ENCODE data around the gene FRAT2. TPM values are rescaled to one million over a fixed set of nuclear protein-coding genes. Genes with fewer than 3 reads are reported as not detected.

The FRAT2 gene
- total RNA-seq, 1 donor from 2014 or later, result 8.4 TPM

DNA sequence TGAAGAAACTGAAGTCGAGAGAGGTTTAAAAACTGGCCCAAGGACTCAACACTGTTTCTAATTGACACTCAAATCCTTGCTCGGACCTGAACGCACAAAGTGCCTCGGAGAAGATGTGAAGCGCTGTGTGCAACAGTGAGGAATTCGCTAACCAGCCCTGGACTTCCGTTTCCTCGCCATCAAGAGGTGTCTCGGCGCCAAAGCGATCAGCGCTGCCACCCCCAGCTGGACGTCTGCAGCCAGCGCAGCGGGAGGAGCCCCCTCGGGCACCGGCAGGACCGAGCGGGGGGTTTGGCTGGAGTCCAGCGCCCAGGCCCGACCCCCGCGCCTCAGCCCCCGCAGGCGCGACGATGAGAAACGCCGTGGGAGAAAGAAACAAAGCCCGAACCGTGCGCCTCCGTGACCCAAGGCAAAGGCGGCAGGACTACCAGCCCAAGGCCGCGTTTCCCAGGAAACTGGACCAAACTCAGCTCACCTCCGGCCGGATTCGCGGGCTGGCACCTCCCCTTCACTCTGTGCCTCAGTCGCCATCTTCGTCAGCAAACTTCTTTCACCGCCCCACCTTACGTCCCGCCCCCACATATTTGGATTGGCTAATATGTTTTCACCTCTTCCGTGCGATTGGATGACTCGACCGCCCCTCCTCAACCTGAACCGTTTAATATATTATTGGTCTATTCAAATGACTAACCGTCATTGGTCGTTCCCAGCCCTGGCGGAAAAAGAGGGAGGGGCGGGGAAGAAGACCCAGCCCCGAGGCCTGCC lies 42.2 kb downstream of the FRAT2 start, which contains the start of gene ARHGAP19:
ARHGAP19 (minus strand) TSS at position 541 of the 765 bp plus-strand sequence; CDS start at position 531, 10 bp downstream.
- peak; percentile 93 for DNase-seq (ENCODE audit: low spot score)

DNA sequence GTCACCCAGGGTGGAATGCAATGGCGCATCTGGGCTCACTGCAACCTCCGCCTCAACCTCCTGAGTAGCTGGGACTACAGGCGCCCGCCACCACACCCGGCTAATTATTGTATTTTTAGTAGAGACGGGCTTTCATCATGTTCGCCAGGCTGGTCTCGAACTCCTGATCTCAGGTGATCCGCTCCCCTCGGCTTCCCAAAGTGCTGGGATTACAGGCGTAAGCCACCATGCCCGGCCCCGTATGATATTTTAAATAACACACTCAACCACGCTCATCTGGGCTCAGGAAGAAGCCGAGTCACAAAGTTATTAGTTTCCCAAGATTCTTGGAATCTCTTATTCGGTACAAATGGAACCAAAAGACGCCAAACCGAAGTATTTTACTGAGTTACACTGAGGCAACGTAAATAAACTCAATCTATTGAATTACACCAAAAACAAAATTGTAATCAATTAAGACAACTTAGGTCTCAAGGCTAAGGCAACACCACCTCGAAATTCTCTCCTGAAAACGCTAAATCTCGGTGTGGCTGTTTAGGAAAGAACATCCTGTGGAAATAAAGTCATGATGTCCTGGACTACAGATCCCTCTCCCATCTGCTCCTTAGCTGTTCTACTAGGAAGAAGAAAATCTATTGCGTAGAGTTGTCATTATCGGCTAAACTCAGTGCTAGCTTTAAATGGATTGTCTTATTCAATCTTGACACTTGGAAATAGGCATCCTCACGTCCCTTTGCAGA lies 43.0 kb downstream of the FRAT2 start:
- DNase-seq (ENCODE audit: low spot score), result peak; percentile 51

DNA sequence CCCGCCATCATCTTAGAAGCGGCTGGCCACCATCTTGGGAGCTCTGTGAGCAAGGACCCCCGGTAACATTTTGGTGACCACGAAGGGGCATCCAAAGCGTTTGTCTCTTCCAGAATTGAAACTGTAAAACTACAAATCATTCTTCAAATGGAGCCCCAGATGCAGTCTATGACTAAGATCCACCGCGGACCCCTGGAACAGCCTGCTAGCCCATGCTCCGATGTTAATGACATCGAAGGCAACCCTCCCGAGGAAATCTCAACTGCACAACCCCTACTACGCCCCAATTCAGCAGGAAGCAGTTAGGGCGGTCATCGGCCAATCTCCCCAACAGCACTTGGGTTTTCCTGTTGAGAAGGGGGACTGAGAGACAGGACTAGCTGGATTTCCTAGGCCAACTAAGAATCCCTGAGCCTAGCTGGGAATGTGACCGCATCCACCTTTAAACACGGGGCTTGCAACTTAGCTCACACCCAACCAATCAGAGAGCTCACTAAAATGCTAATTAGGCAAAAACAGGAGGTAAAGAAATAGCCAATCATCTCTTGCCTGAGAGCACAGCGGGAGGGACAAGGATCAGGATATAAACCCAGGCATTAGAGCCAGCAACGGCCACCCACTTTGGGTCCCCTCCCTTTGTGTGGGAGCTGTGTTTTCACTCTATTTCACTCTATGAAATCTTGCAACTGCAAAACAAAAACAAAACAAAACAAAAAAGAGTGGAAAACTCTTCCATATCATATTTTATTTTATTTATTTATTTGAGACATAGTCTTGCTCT lies 43.8 kb downstream of the FRAT2 start:
- DNase-seq (ENCODE audit: low spot score), result peak; percentile 49

DNA sequence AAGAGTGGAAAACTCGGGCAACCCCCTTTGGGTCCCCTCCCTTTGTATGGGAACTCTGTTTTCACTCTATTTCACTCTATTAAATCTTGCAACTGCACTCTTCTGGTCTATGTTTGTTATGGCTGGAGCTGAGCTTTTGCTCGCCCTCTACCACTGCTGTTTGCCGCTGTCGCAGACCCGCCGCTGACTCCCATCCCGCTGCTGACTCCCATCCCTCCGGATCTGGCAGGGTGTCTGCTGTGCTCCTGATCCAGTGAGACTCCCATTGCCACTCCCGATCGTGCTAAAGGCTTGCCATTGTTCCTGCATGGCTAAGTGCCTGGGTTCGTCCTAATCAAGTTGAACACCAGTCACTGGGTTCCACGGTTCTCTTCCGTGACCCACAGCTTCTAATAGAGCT lies 44.5 kb downstream of the FRAT2 start:
- peak; percentile 73 for DNase-seq (ENCODE audit: low spot score)

Other genes starting within 250 kb of the FRAT2 start
- 0.19 TPM for gene SLIT1, start 148.8 kb downstream of the FRAT2 start, total RNA-seq
- 7.9 TPM for gene ARHGAP19, start 42.1 kb downstream of the FRAT2 start, total RNA-seq
- gene FRAT1, start 15.5 kb downstream of the FRAT2 start, total RNA-seq, result 8.2 TPM
- 38.6 TPM for gene RRP12, start 66.6 kb upstream of the FRAT2 start, total RNA-seq
- gene PGAM1, start 91.5 kb upstream of the FRAT2 start, total RNA-seq, result 190 TPM
- 21.2 TPM for gene EXOSC1, start 111.3 kb upstream of the FRAT2 start, total RNA-seq
- gene ZDHHC16, start 111.4 kb upstream of the FRAT2 start, total RNA-seq, result 28.0 TPM
- 38.0 TPM for gene MMS19, start 163.7 kb upstream of the FRAT2 start, total RNA-seq
- 19.9 TPM for gene UBTD1, start 164.2 kb upstream of the FRAT2 start, total RNA-seq
- not detected for gene ANKRD2, start 238.1 kb upstream of the FRAT2 start, total RNA-seq
- 3.8 TPM for gene HOGA1, start 249.7 kb upstream of the FRAT2 start, total RNA-seq

Measured in mesenteric fat pad (tissue), 1 donor.